Measurements from ENCODE around the gene SRP68. TPM values are rescaled to one million over a fixed set of nuclear protein-coding genes. Genes with fewer than 3 reads are reported as not detected.
"Not testable (repeated sequence)": the region's sequence is repeated elsewhere in the genome, so short reads cannot be mapped to it uniquely, and the experiment has no call there.

The SRP68 gene
- total RNA-seq, 1 donor from 2014 or later = 80.5 TPM

DNA sequence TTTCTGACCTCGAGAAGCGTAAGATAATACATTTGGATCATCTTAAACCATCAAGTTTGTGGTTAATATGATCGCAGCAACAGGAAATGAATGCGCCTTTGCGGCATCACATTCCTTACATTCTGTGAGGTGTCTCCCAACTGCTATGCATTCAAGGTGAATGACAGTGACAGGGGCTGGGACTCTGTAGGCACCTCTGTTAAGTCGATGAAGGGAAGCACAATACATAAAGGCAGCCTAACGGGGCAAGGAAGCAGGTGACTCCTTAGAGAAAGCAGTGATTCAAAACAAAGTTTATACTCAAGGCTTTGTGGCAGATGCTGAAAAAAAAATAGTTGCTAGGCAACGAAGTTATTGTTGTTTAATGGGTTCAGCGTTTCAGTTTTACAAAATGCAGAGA, 23.6 kb downstream of the SRP68 start:
- Mint-ChIP-seq H3K27me3 (ENCODE audit: low read depth) (no peaks in the 10 kb centered on the region), H3K9me3 (no peaks in the 10 kb centered on the region), H3K36me3 (peaks cover 54% of the 10 kb centered on the region), H3K27ac (no peak overlapping the region), H3K4me3 (no peak overlapping the region), H3K4me1 (peaks cover 5% of the 10 kb centered on the region)
- no peak for DNase-seq (ENCODE audit: low spot score in 2 of 2, unreplicated experiment in 2 of 2)
- TF ChIP-seq, protein P1, sequence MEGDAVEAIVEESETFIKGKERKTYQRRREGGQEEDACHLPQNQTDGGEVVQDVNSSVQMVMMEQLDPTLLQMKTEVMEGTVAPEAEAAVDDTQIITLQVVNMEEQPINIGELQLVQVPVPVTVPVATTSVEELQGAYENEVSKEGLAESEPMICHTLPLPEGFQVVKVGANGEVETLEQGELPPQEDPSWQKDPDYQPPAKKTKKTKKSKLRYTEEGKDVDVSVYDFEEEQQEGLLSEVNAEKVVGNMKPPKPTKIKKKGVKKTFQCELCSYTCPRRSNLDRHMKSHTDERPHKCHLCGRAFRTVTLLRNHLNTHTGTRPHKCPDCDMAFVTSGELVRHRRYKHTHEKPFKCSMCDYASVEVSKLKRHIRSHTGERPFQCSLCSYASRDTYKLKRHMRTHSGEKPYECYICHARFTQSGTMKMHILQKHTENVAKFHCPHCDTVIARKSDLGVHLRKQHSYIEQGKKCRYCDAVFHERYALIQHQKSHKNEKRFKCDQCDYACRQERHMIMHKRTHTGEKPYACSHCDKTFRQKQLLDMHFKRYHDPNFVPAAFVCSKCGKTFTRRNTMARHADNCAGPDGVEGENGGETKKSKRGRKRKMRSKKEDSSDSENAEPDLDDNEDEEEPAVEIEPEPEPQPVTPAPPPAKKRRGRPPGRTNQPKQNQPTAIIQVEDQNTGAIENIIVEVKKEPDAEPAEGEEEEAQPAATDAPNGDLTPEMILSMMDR (IDR thresholded peaks at IDR 0.05; ENCODE audit: unreplicated experiment) = no peak

DNA sequence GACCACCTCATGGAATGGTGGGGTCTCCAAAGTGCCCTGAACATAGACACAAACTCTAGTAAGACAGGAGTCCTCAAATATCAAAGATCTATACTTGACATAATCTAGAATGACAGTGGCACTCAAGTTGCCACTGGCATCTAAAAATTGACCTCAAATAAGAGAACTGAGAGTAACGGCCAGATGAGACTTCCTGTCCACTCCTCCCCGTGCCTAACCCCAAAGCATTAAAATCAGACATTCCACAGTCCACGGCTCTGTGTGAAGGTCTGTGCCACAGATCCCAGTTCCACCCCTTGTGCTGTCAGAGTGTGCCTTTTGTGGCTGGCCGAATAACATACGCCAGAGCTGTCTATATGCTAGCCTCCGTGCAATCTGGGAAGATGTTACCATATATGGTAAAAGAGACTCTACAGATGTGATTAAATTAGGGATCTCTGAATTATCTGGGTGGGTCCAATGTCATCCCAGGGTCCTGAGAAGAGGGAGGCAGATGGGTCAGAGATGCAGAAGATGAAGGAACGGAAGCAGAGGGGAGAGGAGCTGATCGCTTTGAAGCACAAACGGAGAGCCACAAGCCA, 24.2 kb downstream of the SRP68 start:
- TF ChIP-seq, protein P1 (IDR thresholded peaks at IDR 0.05; ENCODE audit: unreplicated experiment) = no peak
- no peak overlapping the region for H3K4me3 Mint-ChIP-seq

DNA sequence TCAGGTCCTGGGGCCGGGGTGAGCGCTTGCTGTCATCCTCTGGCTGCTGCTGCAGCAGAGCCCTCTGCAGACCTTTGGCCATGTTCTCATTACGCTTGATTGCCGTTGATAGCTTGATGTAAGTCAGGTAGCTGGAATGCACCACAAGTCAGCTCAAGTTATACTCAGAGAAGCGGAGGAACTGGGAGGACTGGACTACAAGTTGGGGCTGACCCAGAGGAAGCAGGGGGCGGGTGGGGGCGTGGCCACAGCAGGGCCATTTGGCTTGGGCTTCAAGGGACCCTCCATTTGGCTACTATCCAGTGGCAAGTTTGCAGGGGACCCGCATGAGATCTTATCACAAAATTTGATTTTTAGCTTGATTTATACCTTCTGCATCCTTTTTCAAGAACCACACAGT, 26.3 kb downstream of the SRP68 start:
- Mint-ChIP-seq H3K27ac (no peak overlapping the region), H3K36me3 (peaks cover 60% of the 10 kb centered on the region), H3K4me3 (no peak overlapping the region), H3K27me3 (ENCODE audit: low read depth) (no peaks in the 10 kb centered on the region), H3K9me3 (no peaks in the 10 kb centered on the region), H3K4me1 (no peaks in the 10 kb centered on the region)
- TF ChIP-seq, protein P1 (IDR thresholded peaks at IDR 0.05; ENCODE audit: unreplicated experiment) = no peak
- DNase-seq (ENCODE audit: low spot score in 2 of 2, unreplicated experiment in 2 of 2) = no peak

More for the DNA sequence above, 24.2 kb downstream of the SRP68 start:
- Mint-ChIP-seq H3K36me3 (peaks cover 56% of the 10 kb centered on the region), H3K27ac (no peak overlapping the region), H3K4me1 (peaks cover 3% of the 10 kb centered on the region), H3K9me3 (no peaks in the 10 kb centered on the region), H3K27me3 (ENCODE audit: low read depth) (no peaks in the 10 kb centered on the region)
- DNase-seq (ENCODE audit: low spot score in 2 of 2, unreplicated experiment in 2 of 2) = no peak

DNA sequence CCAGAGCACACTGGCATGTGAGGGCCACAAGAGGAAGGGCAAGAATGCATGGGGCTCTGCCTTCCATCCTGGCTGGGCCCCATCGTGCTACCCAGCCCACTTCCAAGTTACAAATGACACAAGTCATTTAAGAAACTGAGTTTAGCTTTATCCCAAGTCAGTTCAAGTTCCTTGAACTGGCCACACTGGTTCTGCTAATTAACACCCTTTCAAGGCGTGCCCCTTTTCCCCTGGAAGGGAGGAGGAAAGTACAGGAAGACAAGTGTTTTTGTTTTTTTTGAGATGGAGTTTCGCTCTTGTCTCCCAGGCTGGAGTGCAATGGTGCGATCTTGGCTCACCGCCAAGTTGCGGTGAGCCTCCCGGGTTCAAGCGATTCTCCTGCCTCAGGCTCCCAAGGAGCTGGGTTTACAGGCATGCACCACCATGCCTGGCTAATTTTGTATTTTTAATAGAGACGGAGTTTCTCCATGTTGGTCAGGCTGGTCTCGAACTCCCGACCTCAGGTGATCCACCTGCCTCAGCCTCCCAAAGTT, 27.8 kb downstream of the SRP68 start:
- DNase-seq (ENCODE audit: low spot score in 2 of 2, unreplicated experiment in 2 of 2); H3K9me3 Mint-ChIP-seq; H3K27me3 Mint-ChIP-seq (ENCODE audit: low read depth); H3K4me3 Mint-ChIP-seq; H3K27ac Mint-ChIP-seq; H3K4me1 Mint-ChIP-seq: not testable (repeated sequence)
- H3K36me3 Mint-ChIP-seq = peaks cover 63% of the 10 kb centered on the region

DNA sequence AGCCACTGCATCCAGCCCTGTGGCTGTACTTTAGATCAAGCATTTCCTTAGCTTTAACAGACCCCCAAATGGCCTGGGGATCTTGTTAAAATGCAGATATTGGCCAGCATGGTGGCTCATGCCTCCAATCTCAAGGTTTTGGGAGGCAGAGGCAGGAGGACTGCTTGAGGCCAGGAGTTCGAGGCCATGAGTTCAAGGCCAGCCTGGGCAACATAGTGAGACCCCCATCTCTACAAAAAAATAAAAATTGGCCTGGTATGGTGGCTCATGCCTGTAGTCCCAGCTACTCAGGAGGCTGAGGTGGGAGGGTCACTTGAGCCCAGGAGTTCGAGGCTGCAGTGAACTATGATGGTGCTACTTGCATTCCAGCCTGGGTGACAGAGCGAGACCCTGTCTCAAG, 29.4 kb downstream of the SRP68 start:
- not testable (repeated sequence) for H3K9me3 Mint-ChIP-seq; H3K27ac Mint-ChIP-seq; DNase-seq (ENCODE audit: low spot score in 2 of 2, unreplicated experiment in 2 of 2); H3K27me3 Mint-ChIP-seq (ENCODE audit: low read depth); H3K4me1 Mint-ChIP-seq; H3K4me3 Mint-ChIP-seq
- H3K36me3 Mint-ChIP-seq = peaks cover 66% of the 10 kb centered on the region

DNA sequence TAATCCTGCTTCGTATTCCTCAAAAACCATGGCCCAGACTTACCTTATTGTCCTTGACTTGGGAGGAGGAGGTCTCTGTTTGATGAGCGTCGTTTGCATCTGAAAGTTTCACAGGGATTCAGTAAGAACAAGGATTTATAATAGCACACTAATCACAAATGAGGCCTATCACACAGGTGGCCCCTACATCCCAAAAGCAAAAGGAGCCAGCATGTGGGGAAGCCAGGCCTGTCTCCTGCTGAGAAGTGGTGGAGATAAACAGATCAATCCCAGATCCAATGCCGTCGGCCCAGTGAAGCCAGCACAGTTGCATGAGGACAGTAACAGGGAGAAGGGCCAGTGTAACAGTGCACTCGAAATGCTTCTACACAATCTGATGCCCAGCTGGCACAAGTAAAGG, 31.9 kb downstream of the SRP68 start:
- Mint-ChIP-seq H3K27ac (no peak overlapping the region), H3K27me3 (ENCODE audit: low read depth) (no peaks in the 10 kb centered on the region), H3K36me3 (peaks cover 55% of the 10 kb centered on the region), H3K4me1 (peaks cover 3% of the 10 kb centered on the region), H3K4me3 (no peak overlapping the region), H3K9me3 (no peaks in the 10 kb centered on the region)
- TF ChIP-seq, protein P1 (IDR thresholded peaks at IDR 0.05; ENCODE audit: unreplicated experiment) = no peak
- no peak for DNase-seq (ENCODE audit: low spot score in 2 of 2, unreplicated experiment in 2 of 2)

DNA sequence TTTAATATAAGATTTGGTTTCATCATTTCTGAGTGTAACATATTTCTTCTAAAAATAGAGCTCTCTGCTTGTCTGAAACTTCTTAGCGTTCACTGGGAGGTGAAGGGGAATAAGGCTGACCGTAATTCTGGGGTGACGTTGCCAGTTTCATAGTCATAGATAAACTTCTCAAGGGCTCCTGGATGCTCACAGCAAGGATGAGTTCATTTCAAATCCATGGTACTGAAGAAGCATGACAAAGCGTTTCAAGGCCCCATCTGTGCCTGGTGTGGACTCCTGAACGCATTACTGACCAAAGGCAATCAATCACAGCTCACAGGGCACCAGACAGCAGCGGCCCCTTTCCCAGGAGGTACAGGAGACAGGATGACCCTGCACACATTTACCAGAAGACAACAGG, 33.2 kb downstream of the SRP68 start:
- Mint-ChIP-seq H3K36me3 (peaks cover 45% of the 10 kb centered on the region), H3K4me3 (no peak overlapping the region), H3K4me1 (peaks cover 3% of the 10 kb centered on the region), H3K27ac (no peak overlapping the region), H3K27me3 (ENCODE audit: low read depth) (no peaks in the 10 kb centered on the region), H3K9me3 (no peaks in the 10 kb centered on the region)
- TF ChIP-seq, protein P1 (IDR thresholded peaks at IDR 0.05; ENCODE audit: unreplicated experiment) = no peak
- no peak for DNase-seq (ENCODE audit: low spot score in 2 of 2, unreplicated experiment in 2 of 2)
